Pancreas (tissue), 10 donors: Measurements from ENCODE around the gene ABCA1. TPM values are rescaled to one million over a fixed set of nuclear protein-coding genes. Genes with fewer than 3 reads are reported as not detected.

Experiments used
- ATAC-seq, 4 donors: fragments of 200-7000 bp; cut with Tn5 transposase; one replicate each; pipeline versions ENCODE4 v1.8.0 to v1.9.1; 2020; ENCODE audit warnings: mild to moderate bottlenecking in 4 of 4, moderate library complexity in 4 of 4
- DNase-seq, 6 donors: peaks; one replicate each; pipeline ENCODE4 v3.0.0-alpha.2; 2020
- FAIRE-seq: peaks from 2 replicates; lab custom pipeline; 2012; peaks lifted over from hg19 to GRCh38; lab: Jason Lieb, UNC
- H3K27ac ChIP-seq, 4 donors: fragments of 200-600 bp; sonication (generic); 1 replicate in 3 of 4; 2 replicates in 1 of 4; pipeline versions ENCODE4 v1.5.0 to v1.8.0; 2020
- H3K27me3 ChIP-seq, 4 donors: fragments of 200-600 bp; one replicate each; pipeline ENCODE4 v1.8.0; 2021
- H3K36me3 ChIP-seq, 3 donors: fragments of 200-600 bp; sonication (generic) in 1 of 3; one replicate each; pipeline versions ENCODE4 v1.5.0 to v1.8.0; 2020 to 2021
- H3K4me1 ChIP-seq, 3 donors: fragments of 200-600 bp; one replicate each; pipeline ENCODE4 v1.8.0; 2021
- H3K4me3 ChIP-seq, 4 donors: fragments of 200-600 bp; sonication (generic) in 2 of 4; one replicate each; pipeline versions ENCODE4 v1.5.0 to v1.8.0; 2020 to 2021
- H3K9me3 ChIP-seq, 4 donors: fragments of 200-600 bp; one replicate each; pipeline ENCODE4 v1.8.0; 2021
- CTCF ChIP-seq, 4 donors: fragments of 200-600 bp; sonication (generic) in 3 of 4; IDR thresholded peaks; one replicate each; pipeline versions ENCODE4 v1.5.0 to v1.8.0; 2021; ENCODE audit warnings: antibody characterized with exemption in 4 of 4
- WGBS, 2 donors: extraction: QIAGEN DNeasy Blood & Tissue Kit; methylation state at CpG; one replicate each; pipeline ENCODE4 v1.1.7; 2013; 5-methylcytosine and 5-hydroxymethylcytosine counted together
- intact Hi-C, 3 donors: fragments of 100-400 bp; cut with DNase I; formaldehyde crosslinking; loops; one replicate each; pipeline versions ENCODE4 v1.11.1 to v1.14.2; 2022
- polyA plus RNA-seq, 2 donors: library from polyadenylated mRNA; stranded (reverse); fragments of 200-250 nt; gene quantifications; one replicate each; pipeline ENCODE4 v1.2.3, GENCODE V29; 2013
- total RNA-seq, 6 donors: library from RNA; stranded (reverse); fragmentation: NEBNext Ultra II Directional in 4 of 6; extraction: Animal tissue kit (Norgen Biotek cat#: 25700) in 4 of 6; gene quantifications; one replicate each; pipeline versions ENCODE4 v1.2.1 to v1.2.4, GENCODE V29; 2021 to 2023
- donor health status: healthy with polysubstance abuse.
- donor health status: DM: no; HTN: no; CAD: no; lungs with moderate emphysema.
- donor health status: DM: no; HTN: no; CAD: no.
- donor health status: control.
- donor health status: control.
- donor health status: Bipolar disorder and iron deficiency.
- donor health status: DM: yes; HTN: yes; CAD: no.
- donor health status: DM: no; HTN: no; CAD: no.
- donor health status: DM: no; HTN: no; CAD: no.
- donor health status: DM: yes; HTN: yes; CAD: no.

Gene ABCA1
- total and polyA plus RNA-seq, 8 donors = 3.2 to 20.4 (median 8.6) TPM

GRCh38 chr9:104795857-104796256 lies 132.1 kb downstream of the ABCA1 start:
- DNase-seq (no peak), ATAC-seq (no peak), FAIRE-seq (no peak)
- Histone ChIP-seq H3K4me1 (no peaks in the 10 kb centered on the region), H3K27me3 (no peaks in the 10 kb centered on the region), H3K4me3 (no peak overlapping the region), H3K9me3 (no peaks in the 10 kb centered on the region), H3K36me3 (peaks cover 4 to 79% (median 28%) of the 10 kb centered on the region in 3 donors), H3K27ac (no peak overlapping the region)
- WGBS, 2 donors = 92 to 94% methylated on average over 3 of the region's 3 CpGs
- intact Hi-C loops = no loop called here
- no peak for TF ChIP-seq CTCF (IDR thresholded peaks at IDR 0.05)

GRCh38 chr9:104795082-104795481 lies 132.9 kb downstream of the ABCA1 start:
- H3K27ac ChIP-seq = no peak overlapping the region
- WGBS, 2 donors = 59 to 71% methylated on average over 1 of the region's 1 CpG
- FAIRE-seq (no peak), DNase-seq (no peak), ATAC-seq (no peak)
- no peaks in the 10 kb centered on the region for H3K27me3 ChIP-seq
- peaks cover 4 to 79% (median 28%) of the 10 kb centered on the region in 3 donors for H3K36me3 ChIP-seq
- no peaks in the 10 kb centered on the region for H3K4me1 ChIP-seq
- intact Hi-C loops = no loop called here
- H3K4me3 ChIP-seq = no peak overlapping the region
- no peaks in the 10 kb centered on the region for H3K9me3 ChIP-seq
- no peak for TF ChIP-seq CTCF (IDR thresholded peaks at IDR 0.05)

DNA sequence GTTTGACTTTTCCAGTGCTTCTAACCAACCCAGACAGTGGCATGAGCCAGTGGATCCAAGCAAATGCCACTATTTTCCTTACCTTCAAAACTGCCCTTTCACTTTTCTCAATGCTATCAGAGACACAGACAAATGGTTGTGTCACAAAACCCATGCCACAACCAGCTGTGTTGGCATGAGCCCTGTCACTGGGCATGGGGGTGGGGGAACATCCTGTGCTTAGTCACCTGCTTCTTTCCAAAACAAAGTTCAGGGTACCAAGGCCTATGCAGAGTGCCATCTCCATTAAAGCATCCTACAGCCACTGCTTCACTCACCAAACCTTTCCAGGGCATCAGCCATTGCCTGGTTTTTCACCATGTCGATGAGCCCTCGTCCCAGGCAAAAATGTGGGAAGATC lies 133.9 kb downstream of the ABCA1 start:
- no peak overlapping the region for H3K4me3 ChIP-seq
- H3K4me1 ChIP-seq = no peaks in the 10 kb centered on the region
- DNase-seq (no peak), ATAC-seq (no peak), FAIRE-seq (no peak)
- peaks cover 4 to 88% (median 29%) of the 10 kb centered on the region in 3 donors for H3K36me3 ChIP-seq
- intact Hi-C loops = no loop called here
- no peaks in the 10 kb centered on the region for H3K27me3 ChIP-seq
- H3K27ac ChIP-seq = no peak overlapping the region
- H3K9me3 ChIP-seq = no peaks in the 10 kb centered on the region
- TF ChIP-seq CTCF (IDR thresholded peaks at IDR 0.05) = no peak
- WGBS, 2 donors = 98 to 99% methylated on average over 2 of the region's 2 CpGs

DNA sequence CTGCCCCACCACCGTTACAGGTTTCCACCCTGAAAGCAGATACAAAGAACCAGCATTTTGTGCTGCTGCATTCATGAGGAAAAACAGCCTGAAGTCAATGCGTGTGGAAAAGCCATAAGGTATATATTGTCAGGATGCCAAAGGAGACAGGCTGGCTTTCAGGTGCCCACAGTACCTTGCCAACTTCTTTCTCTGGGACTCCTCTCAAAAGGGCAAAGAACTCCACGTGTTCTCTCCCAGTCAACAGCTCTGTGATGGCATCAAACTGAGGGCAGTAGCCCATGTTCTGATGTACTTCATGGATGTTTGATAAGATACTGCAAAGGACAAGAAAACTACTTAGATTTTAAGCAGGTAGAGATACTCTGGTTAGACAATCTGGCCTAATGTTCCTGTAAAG lies 139.7 kb downstream of the ABCA1 start:
- Histone ChIP-seq H3K9me3 (no peaks in the 10 kb centered on the region), H3K27ac (no peak overlapping the region), H3K4me1 (no peaks in the 10 kb centered on the region), H3K4me3 (no peak overlapping the region), H3K36me3 (peaks cover 0 to 90% (median 10%) of the 10 kb centered on the region in 3 donors), H3K27me3 (no peaks in the 10 kb centered on the region)
- intact Hi-C loops = no loop called here
- TF ChIP-seq CTCF (IDR thresholded peaks at IDR 0.05) = no peak
- DNase-seq = no peak
- no peak for ATAC-seq
- 64 to 68% methylated on average over 3 of the region's 3 CpGs for WGBS, 2 donors
- FAIRE-seq = no peak

DNA sequence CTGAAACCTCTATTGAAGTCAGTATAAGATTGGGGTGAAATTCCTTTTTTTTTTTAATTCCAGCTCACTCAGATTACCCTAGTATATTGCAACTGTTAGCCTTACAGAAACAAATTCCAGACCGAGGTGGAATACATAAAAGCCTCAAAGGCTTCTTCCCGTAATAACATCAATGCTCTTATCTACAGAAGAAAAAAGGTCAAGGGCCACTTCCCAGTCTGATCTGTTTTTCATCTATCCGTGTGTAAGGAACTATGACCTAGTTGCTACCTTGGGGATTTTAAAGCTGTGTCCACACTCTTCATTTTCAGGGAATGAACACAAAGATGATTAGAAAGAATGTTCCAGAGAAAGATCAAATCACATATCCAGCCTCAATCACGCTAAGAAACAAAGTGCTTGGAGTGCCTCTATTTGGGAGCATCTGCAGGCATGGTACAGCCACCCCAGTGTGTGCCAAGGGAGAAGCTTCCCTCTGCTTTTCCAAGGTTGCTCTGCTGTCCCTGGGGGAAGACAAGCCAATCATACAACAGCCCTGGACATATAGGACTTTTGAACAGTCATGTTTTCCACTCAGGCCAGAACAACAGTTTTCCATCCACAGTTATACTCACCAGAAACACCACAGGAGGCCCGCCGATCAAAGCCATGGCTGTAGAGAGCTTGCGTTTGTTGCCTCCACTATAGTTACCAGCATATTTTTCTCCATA lies 140.5 kb downstream of the ABCA1 start:
- intact Hi-C loops = no loop called here
- Histone ChIP-seq H3K9me3 (no peaks in the 10 kb centered on the region), H3K4me3 (no peak overlapping the region), H3K27ac (no peak overlapping the region), H3K27me3 (no peaks in the 10 kb centered on the region), H3K4me1 (no peaks in the 10 kb centered on the region), H3K36me3 (peaks cover 0 to 86% (median 10%) of the 10 kb centered on the region in 3 donors)
- TF ChIP-seq CTCF (IDR thresholded peaks at IDR 0.05) = no peak
- FAIRE-seq (no peak), ATAC-seq (no peak), DNase-seq (no peak)
- 68 to 69% methylated on average over 7 of the region's 7 CpGs for WGBS, 2 donors
